Activated gamma-delta T cell (primary cell): Measurements from ENCODE around the gene STAB1.

Source experiments
- DNase-seq: peaks from one replicate; lab custom pipeline; 2025; lab: John Stamatoyannopoulos, UW

The STAB1 gene

GRCh38 chr3:52461874-52462273 is 33.3 kb upstream of the STAB1 start:
- DNase-seq = no peak

- no peak for DNase-seq
Observed at GRCh38 chr3:52463416-52463815, 31.7 kb upstream of the STAB1 start.

- no peak for DNase-seq
Observed at GRCh38 chr3:52468336-52468735, 26.8 kb upstream of the STAB1 start.

GRCh38 chr3:52469001-52469400 is 26.1 kb upstream of the STAB1 start:
- DNase-seq = no peak

- DNase-seq = no peak
Observed at GRCh38 chr3:52470920-52471319, 24.2 kb upstream of the STAB1 start.

- no peak for DNase-seq
Observed at GRCh38 chr3:52471371-52472238, 23.5 kb upstream of the STAB1 start.

GRCh38 chr3:52472239-52473000 is 22.7 kb upstream of the STAB1 start:
- DNase-seq = no peak

- DNase-seq = no peak
Observed at GRCh38 chr3:52473026-52473425, 22.1 kb upstream of the STAB1 start.

GRCh38 chr3:52477076-52477795 is 17.9 kb upstream of the STAB1 start:
- no peak for DNase-seq

- no peak for DNase-seq
Observed at GRCh38 chr3:52477796-52478095, 17.4 kb upstream of the STAB1 start.

GRCh38 chr3:52479037-52479876 is 15.9 kb upstream of the STAB1 start:
- DNase-seq = no peak

- DNase-seq = no peak
Observed at GRCh38 chr3:52479877-52480575, 15.1 kb upstream of the STAB1 start.

- no peak for DNase-seq
Observed at GRCh38 chr3:52480768-52481715, 14.1 kb upstream of the STAB1 start.

- no peak for DNase-seq
Observed at GRCh38 chr3:52481819-52482521, 13.2 kb upstream of the STAB1 start.

GRCh38 chr3:52483081-52483480 is 12.1 kb upstream of the STAB1 start:
- no peak for DNase-seq

GRCh38 chr3:52483577-52484381 is 11.4 kb upstream of the STAB1 start:
- no peak for DNase-seq

- DNase-seq = no peak
Observed at GRCh38 chr3:52484680-52485461, 10.3 kb upstream of the STAB1 start.
